HepG2 (cell line): ENCODE results near the gene IST1. TPM values are rescaled to one million over a fixed set of nuclear protein-coding genes. Genes with fewer than 3 reads are reported as not detected.
A peak's percentile ranks its signal among the peaks of the same experiment; 100 is the strongest.

Experiments used
- ATAC-seq: fragments of 200-7000 bp; cut with Tn5 transposase; 3 replicates; pipeline ENCODE4 v1.9.1; 2020; ENCODE audit warnings: mild to moderate bottlenecking, moderate library complexity
- BruUV-seq: library from RNA; stranded (reverse); fragments of 400-500 nt; replicated peaks from 2 replicates; lab custom pipeline; 2021; lab: Mats Ljungman, UMichigan
- CTCF ChIA-PET: fragments of 300-600 bp; formaldehyde crosslinking; extraction: SDS; loops from one replicate; lab custom pipeline; 2021; ENCODE audit warnings: low total read pairs, inconsistent platforms, low intra/inter-chr PET ratio; lab: Yijun Ruan, JAX
- POLR2A ChIA-PET: fragments of 350-600 bp; sonication (Branson Sonifier 250); formaldehyde crosslinking; loops from one replicate; lab custom pipeline; 2020; ENCODE audit warnings: antibody characterized with exemption, inconsistent platforms; lab: Yijun Ruan, JAX
- DNase-seq: peaks from one replicate; pipeline ENCODE4 v3.0.0-alpha.2; 2015; ENCODE audit warnings: low spot score
- FAIRE-seq: peaks from 3 replicates; lab custom pipeline; 2011; peaks lifted over from hg19 to GRCh38; lab: Jason Lieb, UNC
- H2AFZ ChIP-seq: one replicate; pipeline ENCODE4 v1.6.1; 2011; ENCODE audit warnings: low read length, inconsistent platforms
- H3K27ac ChIP-seq: fragments of 300-600 bp; 3 replicates; pipeline ENCODE4 v1.8.0; 2011; ENCODE audit warnings: mixed run types, mild to moderate bottlenecking, mixed read lengths, low read length, inconsistent platforms; ENCODE audit not compliant: insufficient read depth; ENCODE audit errors: extremely low read length
- H3K27me3 ChIP-seq, 2 experiments: fragments of 200-600 bp in 1 of 2; 2 replicates in 1 of 2; 3 replicates in 1 of 2; pipeline versions ENCODE4 v1.6.0 to v1.8.0; 2011; ENCODE audit warnings: low read length in 2 of 2, mild to moderate bottlenecking in 2 of 2, moderate library complexity in 2 of 2, inconsistent platforms in 1 of 2; ENCODE audit not compliant: insufficient read depth in 2 of 2, control insufficient read depth in 1 of 2
- H3K36me3 ChIP-seq, 2 experiments: fragments of 200-600 bp in 1 of 2; replicated peaks in 1 of 2; 2 replicates in 1 of 2; 3 replicates in 1 of 2; pipeline versions ENCODE4 v1.5.1 to v1.8.0; 2011; ENCODE audit warnings: low read length in 2 of 2, inconsistent platforms in 1 of 2; ENCODE audit not compliant: insufficient read depth in 2 of 2, control insufficient read depth in 1 of 2
- H3K4me1 ChIP-seq: 2 replicates; pipeline ENCODE4 v1.5.1; 2012; ENCODE audit warnings: low read length, inconsistent platforms; ENCODE audit not compliant: insufficient read depth
- H3K4me2 ChIP-seq: 2 replicates; pipeline ENCODE4 v1.6.0; 2011; ENCODE audit warnings: low read depth, low read length, inconsistent platforms
- H3K4me3 ChIP-seq, 3 experiments: fragments of 200-600 bp in 1 of 3; sonication (generic), shearing (Covaris generic) in 1 of 3; replicated peaks in 1 of 3; 2 replicates each; pipeline ENCODE4 v1.5.1; 2011 to 2016; ENCODE audit warnings: low read length in 3 of 3, inconsistent platforms in 2 of 3, low read depth in 2 of 3, mild to moderate bottlenecking in 2 of 3, control low read depth in 1 of 3, mixed read lengths in 1 of 3; ENCODE audit not compliant: insufficient read depth in 1 of 3
- H3K79me2 ChIP-seq: one replicate; pipeline ENCODE4 v1.6.1; 2011; ENCODE audit warnings: low read length, inconsistent platforms; ENCODE audit not compliant: insufficient read depth
- H3K9ac ChIP-seq: 2 replicates; pipeline ENCODE4 v1.6.0; 2011; ENCODE audit warnings: mild to moderate bottlenecking, low read depth, low read length, inconsistent platforms; ENCODE audit not compliant: insufficient read depth
- H3K9me3 ChIP-seq: 2 replicates; pipeline ENCODE4 v1.5.1; 2012; ENCODE audit warnings: mild to moderate bottlenecking, low read length
- H4K20me1 ChIP-seq: 2 replicates; pipeline ENCODE4 v1.6.0; 2011; ENCODE audit warnings: inconsistent platforms, mild to moderate bottlenecking, low read length, moderate library complexity; ENCODE audit not compliant: insufficient read depth
- BHLHE40 ChIP-seq: IDR thresholded peaks from 2 replicates; pipeline ENCODE4 v1.6.1; 2011; ENCODE audit warnings: low read length, improper control_type of control experiment
- FOXA3 ChIP-seq: IDR thresholded peaks from 2 replicates; pipeline ENCODE4 v1.6.1; 2016; ENCODE audit warnings: missing genetic modification reagents, missing compliant biosample characterization
- FOXJ3 ChIP-seq: sonication (generic); formaldehyde crosslinking; IDR thresholded peaks from 2 replicates; pipeline ENCODE4 v1.4.0; 2020; ENCODE audit warnings: missing genetic modification reagents, mild to moderate bottlenecking, borderline replicate concordance
- FOXP1 ChIP-seq, 2 experiments: fragments of 450-650 bp in 1 of 2; IDR thresholded peaks; 2 replicates each; pipeline ENCODE4 v1.6.1; 2017 to 2018; ENCODE audit warnings: antibody characterized with exemption in 1 of 2
- FOXP4 ChIP-seq: sonication (generic); formaldehyde crosslinking; IDR thresholded peaks from 2 replicates; pipeline ENCODE4 v1.4.0; 2020; ENCODE audit warnings: missing genetic modification reagents
- GATAD2A ChIP-seq: IDR thresholded peaks from 2 replicates; pipeline ENCODE4 v1.6.1; 2016
- PRDM10 ChIP-seq: sonication (generic); formaldehyde crosslinking; IDR thresholded peaks from 2 replicates; pipeline ENCODE4 v1.4.0; 2020; ENCODE audit warnings: low read depth, missing genetic modification reagents
- RAD51 ChIP-seq: fragments of 450-650 bp; IDR thresholded peaks from 2 replicates; pipeline ENCODE4 v1.6.1; 2016; ENCODE audit warnings: borderline replicate concordance
- TBX3 ChIP-seq: fragments of 450-650 bp; IDR thresholded peaks from 2 replicates; pipeline ENCODE4 v1.6.1; 2017; ENCODE audit warnings: antibody characterized with exemption, mild to moderate bottlenecking, inconsistent platforms, borderline replicate concordance
- ZNF20 ChIP-seq: sonication (generic); formaldehyde crosslinking; IDR thresholded peaks from 2 replicates; pipeline ENCODE4 v1.4.0; 2020; ENCODE audit warnings: mild to moderate bottlenecking, moderate library complexity, missing genetic modification reagents
- ZNF530 ChIP-seq: sonication (generic); formaldehyde crosslinking; IDR thresholded peaks from 2 replicates; pipeline ENCODE4 v1.5.0; 2020; ENCODE audit warnings: low read depth, mild to moderate bottlenecking, missing genetic modification reagents
- WGBS: methylation state at CpG from one replicate; pipeline ENCODE4 v1.1.6; 2017; ENCODE audit warnings: low lambda C conversion rate; 5-methylcytosine and 5-hydroxymethylcytosine counted together
- in situ Hi-C: cut with HindIII; loops from 2 replicates; pipeline ENCODE4 v1.10.0; 2017; ENCODE audit warnings: low pct_unique_long_range_greater_than_20kb; ENCODE audit not compliant: extremely low pct_ligation_motif_present
- intact Hi-C: fragments of 100-400 bp; cut with micrococcal nuclease; formaldehyde crosslinking; loops from one replicate; pipeline ENCODE4 v1.10.0; 2022; ENCODE audit not compliant: unreplicated experiment
- polyA plus RNA-seq, 8 experiments: library from polyadenylated mRNA; depleted of rRNA in 3 of 8; stranded (reverse) in 7 of 8; unstranded in 1 of 8; fragments of >200 nt; fragmentation: Illumina TruSeq in 4 of 8; extraction: Trizol in 4 of 8; gene quantifications; 2 replicates each; pipeline versions ENCODE4 v1.2.1 to v1.2.3, GENCODE V29; 2011 to 2016; ENCODE audit warnings: low read depth in 4 of 8, missing spikeins in 1 of 8, mixed read lengths in 1 of 8; ENCODE audit not compliant: insufficient read depth in 1 of 8
- total RNA-seq, 5 experiments: library from RNA; depleted of rRNA; stranded (reverse); fragments of >200 nt; fragmentation: Illumina TruSeq; extraction: Trizol; gene quantifications; 2 replicates each; pipeline ENCODE4 v1.2.3, GENCODE V29; 2016; ENCODE audit warnings: low read depth in 1 of 5

The IST1 gene
- total and polyA plus RNA-seq, 2 of the 13 experiments (the other 11 are each of a cell fraction or from before 2014, with no cell fraction given) = 346 to 415 TPM

- BruUV-seq = no TSS peak
- no peaks in the 10 kb centered on the region for H3K36me3 ChIP-seq
- DNase-seq (peak; percentile 24), ATAC-seq (peak; percentile 42; the same call in 2 of the 3 replicates), FAIRE-seq (no peak)
- intact Hi-C loops (no loop called here), in situ Hi-C loops (no loop called here)
- H3K9ac ChIP-seq = no peak overlapping the region
- no peak overlapping the region for H2AFZ ChIP-seq
- POLR2A ChIA-PET = interaction anchor here (0.9 kb wide), 1 partner anchor 9 kb away, joined by 3 read pairs; no protein-coding TSS in a partner anchor
- H3K27me3 ChIP-seq = no peaks in the 10 kb centered on the region; a peak in 1 of 5 replicates
- H3K4me3 ChIP-seq = no peak overlapping the region
- H3K27ac ChIP-seq = no peak overlapping the region
- 0 out of 2 replicates have a peak overlapping the region, but pooled peaks have one; percentile 18 for H3K4me2 ChIP-seq
- CTCF ChIA-PET = no interaction called here
- peaks cover 48% of the 10 kb centered on the region for H3K4me1 ChIP-seq
- no peaks in the 10 kb centered on the region for H3K9me3 ChIP-seq
- no peaks in the 10 kb centered on the region for H4K20me1 ChIP-seq
- no peaks in the 10 kb centered on the region for H3K79me2 ChIP-seq
- 40% methylated on average over 4 of the region's 4 CpGs for WGBS
- TF ChIP-seq PRDM10 = peak; percentile 63; the same call in 1 of the 2 replicates
- peak; percentile 21; the same call in 1 of the 2 replicates for TF ChIP-seq RAD51
- 0 out of 2 replicates have a peak, but pooled peaks have one; percentile 10 for TF ChIP-seq GATAD2A (CRISPR knock-in tag)
- TF ChIP-seq TBX3 = peak; percentile 86
- TF ChIP-seq ZNF20 (CRISPR knock-in tag) = no peak
- no peak for TF ChIP-seq ZNF530 (CRISPR knock-in tag)
- no peak for TF ChIP-seq FOXJ3 (CRISPR knock-in tag)
- TF ChIP-seq FOXP4 (CRISPR knock-in tag) = peak; percentile 52; the same call in 1 of the 2 replicates
- peak; percentile 62 for TF ChIP-seq FOXA3 (CRISPR knock-in tag)
- TF ChIP-seq BHLHE40 = 0 out of 2 replicates have a peak, but pooled peaks have one; percentile 9
- TF ChIP-seq FOXP1 (IDR thresholded peaks at IDR 0.05) = peak; percentile 78
- peak; percentile 89 for TF ChIP-seq FOXP1 (CRISPR knock-in tag; IDR thresholded peaks at IDR 0.05)
Observed at GRCh38 chr16:71965223-71965622, 69.9 kb downstream of the IST1 start.
